Mucosa of stomach (tissue), 1 donor: ENCODE measurements around the gene SAMD1.

ENCODE experiments used
- H3K27me3 ChIP-seq: one replicate; pipeline ENCODE4 v1.7.0; 2013; ENCODE audit warnings: mild to moderate bottlenecking, low read length; ENCODE audit not compliant: control insufficient read depth, insufficient read depth
- H3K36me3 ChIP-seq: one replicate; pipeline ENCODE4 v1.7.0; 2013; ENCODE audit warnings: low read length; ENCODE audit not compliant: control insufficient read depth, insufficient read depth
- H3K4me1 ChIP-seq: one replicate; pipeline ENCODE4 v1.7.0; 2013; ENCODE audit warnings: mild to moderate bottlenecking, low read length; ENCODE audit not compliant: control insufficient read depth, insufficient read depth
- H3K4me3 ChIP-seq: one replicate; pipeline ENCODE4 v1.7.0; 2013; ENCODE audit warnings: low read length
- H3K9ac ChIP-seq: one replicate; pipeline ENCODE4 v1.7.0; 2013; ENCODE audit warnings: mild to moderate bottlenecking, low read length, moderate library complexity
- H3K9me3 ChIP-seq: one replicate; pipeline ENCODE4 v1.7.0; 2013; ENCODE audit warnings: mild to moderate bottlenecking, low read length, moderate library complexity; ENCODE audit not compliant: control insufficient read depth
- donor health status: Pancreatic carcinoma.

Gene SAMD1

DNA sequence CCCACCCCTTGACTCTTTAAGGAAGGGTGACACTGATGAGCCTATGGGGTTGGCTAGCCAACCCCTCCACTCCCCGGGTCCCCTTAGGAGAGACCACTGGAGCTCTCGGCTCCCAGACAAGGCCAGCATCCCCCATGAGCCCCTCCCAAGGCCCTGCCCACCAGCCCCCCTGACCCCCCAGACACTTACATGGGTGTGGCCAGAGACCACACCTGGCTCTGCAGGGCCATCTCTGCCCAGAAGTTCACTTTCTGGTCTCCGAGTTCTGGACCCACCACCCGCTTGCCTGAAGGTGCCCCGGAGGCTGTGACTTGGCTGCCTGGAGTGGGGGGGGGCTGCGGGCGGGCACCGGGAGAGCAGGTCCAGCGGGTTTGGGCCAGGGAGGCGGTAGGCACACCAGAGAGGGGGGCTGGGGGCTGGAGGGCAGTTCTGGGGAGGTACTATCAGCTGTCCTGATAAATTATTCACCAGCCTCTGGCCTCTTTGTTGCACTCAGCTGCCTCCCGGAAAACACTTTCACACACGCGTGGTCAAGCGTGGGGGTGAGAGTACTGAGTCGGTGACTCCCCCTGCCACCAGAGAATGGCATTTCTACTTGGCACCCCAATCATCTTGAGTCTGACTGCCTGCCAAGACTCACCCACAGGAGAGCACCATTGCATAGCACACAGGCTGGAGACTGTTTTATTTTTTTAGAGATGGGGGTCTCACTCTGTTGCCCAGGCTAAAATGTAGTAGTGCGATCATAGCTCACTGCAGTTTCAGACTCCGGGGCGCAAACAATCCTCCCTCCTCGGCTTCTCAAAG, 28.6 kb downstream of the SAMD1 start, which contains the start of gene PALM3:
Gene PALM3 (minus strand): TSS at position 326 of the 807 bp plus-strand sequence. CDS start 96 bp downstream, at position 230.
- Histone ChIP-seq H3K4me3 (no peak within 1 kb of the TSS), H3K27me3 (peaks cover 28% of the 10 kb centered on the region), H3K36me3 (no peaks in the 10 kb centered on the region), H3K9me3 (no peaks in the 10 kb centered on the region), H3K4me1 (peaks cover 9% of the 10 kb centered on the region), H3K9ac (peak within 1 kb of the TSS; percentile 53)

DNA sequence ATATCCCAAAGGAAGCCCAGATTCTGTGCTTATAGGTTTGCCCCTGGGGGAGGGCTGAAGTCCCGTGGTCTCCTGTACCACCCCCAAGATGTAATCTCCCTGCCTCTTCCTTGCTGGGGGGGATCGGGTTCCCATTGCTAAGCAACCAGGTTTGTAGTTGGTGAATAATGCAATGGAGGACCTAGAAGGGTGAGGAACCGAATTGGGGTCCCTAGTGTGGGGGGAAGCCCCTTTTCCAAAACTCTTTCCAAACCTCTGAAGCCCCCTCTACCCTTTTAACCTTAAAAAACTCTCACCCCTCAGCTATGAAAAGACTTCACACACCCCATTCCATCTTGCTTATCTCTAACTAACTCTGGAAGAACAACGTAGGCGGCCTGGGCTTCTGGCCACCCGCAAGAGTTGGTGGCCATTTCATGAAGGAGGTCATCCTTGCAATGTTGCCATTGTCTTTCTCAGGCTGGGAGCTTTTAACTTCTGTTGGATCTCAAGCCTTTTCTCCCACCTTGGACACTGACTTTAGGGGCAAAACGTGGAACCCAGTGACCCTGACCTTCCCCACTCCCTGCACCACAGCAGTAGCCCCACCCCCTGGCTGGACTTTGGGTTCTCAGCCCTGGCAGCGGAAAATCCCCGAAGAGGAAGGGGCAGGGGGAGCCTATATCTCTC, 29.3 kb downstream of the SAMD1 start:
- H3K4me1 ChIP-seq: peaks cover 12% of the 10 kb centered on the region
- peak overlapping the region; percentile 53 for H3K9ac ChIP-seq
- H3K36me3 ChIP-seq: no peaks in the 10 kb centered on the region
- H3K4me3 ChIP-seq: no peak overlapping the region
- peaks cover 28% of the 10 kb centered on the region for H3K27me3 ChIP-seq
- no peaks in the 10 kb centered on the region for H3K9me3 ChIP-seq

DNA sequence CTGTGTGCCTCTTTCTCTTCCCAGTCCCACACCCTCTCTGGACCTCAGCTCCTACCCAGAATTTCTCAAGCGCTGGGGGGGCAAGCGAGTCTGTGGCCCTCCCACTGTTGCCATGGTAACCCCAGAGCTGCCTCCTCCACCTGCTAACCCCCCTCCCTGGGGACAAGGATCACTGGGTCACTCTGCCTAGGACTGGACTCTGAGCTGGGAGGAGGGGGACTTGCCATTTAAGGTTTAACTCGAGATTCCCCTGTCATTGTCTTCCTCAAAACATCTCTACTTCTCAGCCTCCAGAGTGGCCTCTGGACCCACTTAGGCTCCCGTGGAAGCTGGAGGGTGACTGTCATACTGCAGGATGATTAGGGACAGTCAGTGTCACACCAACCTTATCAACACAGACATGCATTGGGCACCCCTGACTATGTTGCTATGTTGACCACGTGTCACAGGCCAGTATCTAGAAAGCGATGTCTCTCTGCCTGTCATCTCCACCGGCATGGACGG, 30.8 kb downstream of the SAMD1 start:
- Histone ChIP-seq H3K36me3 (no peaks in the 10 kb centered on the region), H3K4me1 (peaks cover 12% of the 10 kb centered on the region), H3K9ac (peak overlapping the region; percentile 12), H3K9me3 (no peaks in the 10 kb centered on the region), H3K27me3 (peaks cover 28% of the 10 kb centered on the region), H3K4me3 (no peak overlapping the region)

DNA sequence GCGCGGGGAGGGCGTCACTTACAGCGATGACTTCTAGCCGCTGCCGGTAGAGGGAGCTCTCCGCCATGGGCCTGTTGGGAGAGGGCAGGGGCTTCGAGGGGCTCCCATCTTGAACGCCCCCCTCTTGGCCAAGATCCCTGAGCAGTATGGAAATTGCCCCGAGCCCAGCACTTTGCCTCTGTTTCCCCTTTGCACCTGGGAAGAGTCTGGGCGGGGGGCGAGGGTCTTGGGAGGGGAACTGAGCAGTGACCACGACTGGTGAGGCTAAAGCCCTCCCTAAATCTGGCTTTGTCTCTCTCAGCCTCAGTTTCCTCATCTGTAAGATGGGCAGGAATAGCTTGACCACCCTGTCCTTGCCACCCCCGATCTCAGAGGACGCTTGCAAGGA, 31.5 kb downstream of the SAMD1 start:
- Histone ChIP-seq H3K4me1 (peaks cover 12% of the 10 kb centered on the region), H3K9me3 (no peaks in the 10 kb centered on the region), H3K27me3 (peaks cover 28% of the 10 kb centered on the region), H3K4me3 (no peak overlapping the region), H3K36me3 (no peaks in the 10 kb centered on the region), H3K9ac (no peak overlapping the region)

DNA sequence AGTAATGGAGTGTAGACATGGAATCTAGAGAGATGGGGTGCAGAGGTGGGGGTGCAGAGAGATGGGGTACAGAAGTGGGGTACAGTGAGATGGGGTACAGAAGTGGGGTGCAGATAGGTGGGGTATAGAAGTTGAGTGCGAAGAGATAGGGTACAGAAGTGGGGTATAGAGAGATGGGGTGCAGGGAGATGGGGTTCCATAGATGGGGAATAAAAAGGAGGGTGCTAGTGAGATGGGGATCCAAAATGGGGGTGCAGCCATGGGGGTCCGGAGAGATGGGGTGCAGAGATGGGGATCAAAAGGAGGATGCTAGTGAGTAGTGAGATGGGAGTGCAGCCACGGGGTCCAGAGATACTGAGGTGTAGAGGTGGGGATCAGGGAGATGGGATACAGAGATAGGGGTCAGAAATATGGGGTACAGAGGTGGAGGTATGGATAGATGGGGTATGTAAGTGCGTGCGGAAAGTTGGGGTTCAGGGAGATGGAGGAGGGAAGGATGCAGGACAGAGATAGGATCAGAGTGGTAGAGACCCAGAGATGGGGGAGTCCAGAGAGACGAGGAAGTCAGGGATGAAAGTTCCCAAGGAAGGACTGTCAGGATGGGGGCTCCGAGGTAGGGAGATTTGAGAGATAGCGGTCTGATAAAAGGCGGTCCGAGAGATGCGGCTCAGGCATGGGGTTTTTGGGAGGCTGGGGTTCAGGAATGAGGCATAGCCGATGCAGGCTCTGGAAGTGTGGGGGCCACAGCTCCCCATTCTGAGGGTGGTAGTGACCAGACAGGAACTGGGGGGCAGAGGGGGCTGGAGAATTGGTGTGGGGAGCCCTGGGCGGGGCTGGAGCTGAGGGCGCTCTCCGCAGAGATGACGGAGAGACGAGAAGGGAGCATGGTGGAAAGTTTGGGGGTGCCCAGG, 32.1 kb downstream of the SAMD1 start:
- Histone ChIP-seq H3K9me3 (no peaks in the 10 kb centered on the region), H3K27me3 (peaks cover 28% of the 10 kb centered on the region), H3K4me3 (no peak overlapping the region), H3K9ac (no peak overlapping the region), H3K36me3 (no peaks in the 10 kb centered on the region), H3K4me1 (peaks cover 12% of the 10 kb centered on the region)

DNA sequence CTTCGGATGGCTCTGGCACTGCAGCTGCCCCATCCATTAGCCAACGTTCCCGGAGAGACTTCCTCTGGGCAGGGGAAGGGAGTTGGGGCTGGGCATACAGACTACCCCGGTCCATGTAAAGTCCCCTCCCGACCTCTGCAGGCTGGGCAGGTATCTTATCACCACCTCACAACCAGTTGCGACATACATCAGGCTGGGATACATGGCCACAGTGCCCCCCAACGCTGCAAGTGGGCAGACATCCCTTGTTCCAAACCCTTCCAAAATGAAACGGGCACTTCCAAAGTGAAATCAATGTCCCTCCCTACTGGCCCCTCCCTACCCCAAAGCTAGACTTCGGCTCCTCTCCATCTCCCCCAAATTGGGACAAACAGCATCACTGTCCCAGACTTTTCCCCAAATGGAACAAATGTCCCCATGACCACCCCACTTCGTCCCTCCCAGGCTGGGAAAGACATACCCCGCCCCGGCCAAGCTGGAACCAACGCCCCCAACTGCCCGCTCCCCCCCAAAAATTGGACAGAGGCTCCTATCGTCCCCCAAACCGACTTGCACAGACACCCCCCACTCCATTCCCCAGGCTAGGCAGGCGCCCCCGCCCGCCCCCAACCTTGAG, 33.7 kb downstream of the SAMD1 start:
- H3K4me3 ChIP-seq: no peak overlapping the region
- no peak overlapping the region for H3K9ac ChIP-seq
- no peaks in the 10 kb centered on the region for H3K36me3 ChIP-seq
- H3K4me1 ChIP-seq: peaks cover 12% of the 10 kb centered on the region
- H3K27me3 ChIP-seq: peaks cover 28% of the 10 kb centered on the region
- H3K9me3 ChIP-seq: no peaks in the 10 kb centered on the region

DNA sequence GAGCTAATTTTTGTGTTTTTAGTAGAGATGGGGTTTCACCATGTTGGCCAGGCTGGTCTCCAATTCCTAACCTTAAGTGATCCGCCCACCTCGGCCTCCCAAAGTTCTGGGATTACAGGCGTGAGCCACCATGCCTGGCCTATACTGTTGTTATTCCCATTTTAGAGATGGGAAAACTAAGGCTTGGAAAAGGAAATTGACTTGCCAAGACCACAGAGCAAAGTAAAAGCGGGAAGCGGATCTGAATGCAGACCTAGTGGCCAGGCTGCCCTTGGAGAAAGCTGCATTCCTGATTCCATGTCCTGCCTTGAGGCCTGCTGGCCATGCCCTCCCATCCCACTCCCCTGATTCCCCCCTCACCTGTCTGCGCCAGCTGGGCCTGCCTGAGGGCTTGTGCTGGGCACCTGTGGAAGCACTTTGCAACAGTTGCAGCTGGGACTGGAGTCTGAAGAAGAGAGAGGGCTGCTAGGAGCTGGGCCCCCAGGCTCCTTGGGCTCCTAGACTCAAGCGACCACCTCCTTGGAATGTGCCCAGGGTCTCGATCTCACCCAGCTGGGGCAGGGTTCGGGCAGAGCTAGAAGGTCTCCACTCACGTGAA, 34.4 kb downstream of the SAMD1 start:
- Histone ChIP-seq H3K36me3 (no peaks in the 10 kb centered on the region), H3K4me3 (no peak overlapping the region), H3K9me3 (no peaks in the 10 kb centered on the region), H3K27me3 (peaks cover 23% of the 10 kb centered on the region), H3K4me1 (peaks cover 5% of the 10 kb centered on the region), H3K9ac (no peak overlapping the region)

DNA sequence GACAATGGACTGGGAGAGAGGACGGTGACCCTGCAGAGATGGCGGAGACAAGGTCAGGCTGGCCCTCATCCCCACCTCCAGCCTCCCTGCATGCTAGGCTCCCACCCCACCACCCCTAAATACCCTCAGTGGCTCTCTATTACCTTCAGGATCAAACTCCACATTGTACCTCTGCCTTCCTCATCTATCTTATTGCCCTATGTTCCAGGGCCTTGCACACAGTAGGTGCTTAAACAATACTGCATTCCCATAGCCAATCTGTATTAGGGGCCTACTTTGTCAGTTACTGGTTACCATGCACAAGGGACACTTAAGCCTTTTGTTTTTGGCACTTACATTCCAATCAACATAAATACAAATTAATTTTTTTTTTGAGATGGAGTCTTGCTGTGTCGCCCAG, 35.2 kb downstream of the SAMD1 start:
- Histone ChIP-seq H3K36me3 (no peaks in the 10 kb centered on the region), H3K4me3 (no peak overlapping the region), H3K27me3 (peaks cover 18% of the 10 kb centered on the region), H3K9ac (no peak overlapping the region), H3K4me1 (peaks cover 3% of the 10 kb centered on the region), H3K9me3 (no peaks in the 10 kb centered on the region)

DNA sequence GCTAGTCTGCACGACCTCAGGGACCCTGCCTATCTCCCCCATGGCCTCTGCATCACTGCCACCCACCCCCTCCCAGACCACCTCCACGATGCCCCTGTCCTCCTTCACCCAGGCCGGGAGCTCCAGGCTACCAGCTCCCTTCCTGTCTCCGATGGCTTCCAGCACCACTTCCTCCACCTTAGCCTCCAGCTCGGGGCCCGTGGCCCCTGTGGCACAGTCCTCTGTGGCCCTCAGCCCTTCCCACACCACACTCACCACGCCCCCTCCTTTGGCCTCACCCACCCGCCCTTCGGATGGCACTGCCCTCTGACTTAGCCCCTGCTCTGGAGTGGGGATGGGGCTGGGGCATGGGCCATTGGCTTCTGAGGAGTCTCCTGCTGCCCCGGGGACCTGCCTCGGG, 35.8 kb downstream of the SAMD1 start:
- Histone ChIP-seq H3K4me1 (peaks cover 3% of the 10 kb centered on the region), H3K36me3 (no peaks in the 10 kb centered on the region), H3K27me3 (peaks cover 16% of the 10 kb centered on the region), H3K9ac (no peak overlapping the region), H3K9me3 (no peaks in the 10 kb centered on the region), H3K4me3 (no peak overlapping the region)

DNA sequence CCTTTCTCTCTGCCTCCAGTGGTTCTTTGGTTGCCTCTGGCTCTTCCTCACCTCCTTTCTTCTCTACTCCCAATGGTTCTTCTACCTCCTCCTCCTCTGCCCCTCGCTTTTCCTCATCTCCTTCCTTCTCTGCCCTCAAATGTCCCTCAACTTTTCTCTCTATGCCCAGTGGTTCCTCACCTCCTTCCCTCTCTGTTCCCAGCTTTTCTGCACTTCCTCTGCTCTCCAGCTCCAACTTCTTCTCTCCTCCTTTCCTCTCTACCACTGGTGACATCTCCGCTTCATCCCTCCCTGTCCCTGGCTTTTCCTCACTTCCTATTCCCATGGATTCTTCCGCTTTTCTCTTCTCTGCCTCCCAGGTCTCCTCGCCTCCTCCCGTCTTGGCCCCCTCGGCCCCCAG, 36.5 kb downstream of the SAMD1 start:
- Histone ChIP-seq H3K9ac (no peak overlapping the region), H3K27me3 (peaks cover 14% of the 10 kb centered on the region), H3K9me3 (no peaks in the 10 kb centered on the region), H3K4me3 (no peak overlapping the region), H3K36me3 (no peaks in the 10 kb centered on the region), H3K4me1 (peaks cover 3% of the 10 kb centered on the region)

DNA sequence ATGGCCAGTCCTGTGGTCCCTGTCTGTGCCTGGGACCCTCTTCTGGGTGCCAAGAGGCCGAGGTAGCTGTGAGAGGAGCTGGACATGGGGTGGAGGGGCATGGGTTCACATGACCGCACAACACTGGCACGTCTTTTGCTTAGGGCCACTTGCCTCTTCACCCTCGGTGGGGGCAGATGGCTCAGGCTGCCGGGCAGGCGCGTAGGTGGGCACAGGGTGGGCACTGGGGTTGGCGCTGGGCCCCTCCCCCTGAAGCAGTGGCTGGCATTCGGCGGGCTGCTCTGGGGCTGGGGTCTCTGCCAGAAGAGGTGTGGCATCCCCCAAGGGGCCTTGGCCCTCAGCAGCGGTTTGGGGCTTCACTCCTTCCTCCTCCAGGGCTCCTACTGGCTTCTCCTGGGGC, 37.1 kb downstream of the SAMD1 start:
- H3K4me1 ChIP-seq: peaks cover 3% of the 10 kb centered on the region
- no peaks in the 10 kb centered on the region for H3K9me3 ChIP-seq
- H3K27me3 ChIP-seq: peaks cover 8% of the 10 kb centered on the region
- no peaks in the 10 kb centered on the region for H3K36me3 ChIP-seq
- no peak overlapping the region for H3K9ac ChIP-seq
- H3K4me3 ChIP-seq: no peak overlapping the region
